Fibroblast of lung (primary cell): Measurements from ENCODE around the gene SERGEF. TPM values are rescaled to one million over a fixed set of nuclear protein-coding genes. Genes with fewer than 3 reads are reported as not detected.

Source experiments
- DNase-seq, 2 donors: peaks; one replicate each; pipeline versions ENCODE4 v3.0.0 to v3.0.0-alpha.2; 2010; ENCODE audit warnings: low read depth in 2 of 2
- H2AFZ ChIP-seq: 2 replicates; pipeline ENCODE4 v1.5.1; 2012; ENCODE audit warnings: low read length, control low read depth, inconsistent platforms
- H3K27ac ChIP-seq: 2 replicates; pipeline ENCODE4 v1.5.1; 2011; ENCODE audit warnings: low read length, control low read depth; ENCODE audit not compliant: insufficient read depth
- H3K27me3 ChIP-seq: 2 replicates; pipeline ENCODE4 v1.5.1; 2011; ENCODE audit warnings: mild to moderate bottlenecking, low read length; ENCODE audit not compliant: control insufficient read depth, insufficient read depth
- H3K36me3 ChIP-seq: 2 replicates; pipeline ENCODE4 v1.5.1; 2011; ENCODE audit warnings: low read length; ENCODE audit not compliant: control insufficient read depth, insufficient read depth
- H3K4me1 ChIP-seq: 2 replicates; pipeline ENCODE4 v1.5.1; 2011; ENCODE audit warnings: low read length; ENCODE audit not compliant: control insufficient read depth, insufficient read depth; ENCODE audit errors: extremely low read depth
- H3K4me2 ChIP-seq: 2 replicates; pipeline ENCODE4 v1.5.1; 2011; ENCODE audit warnings: low read length, control low read depth; ENCODE audit not compliant: insufficient read depth; ENCODE audit errors: extremely low read depth
- H3K4me3 ChIP-seq, 4 experiments: fragments of 200-600 bp in 1 of 4; sonication (generic) in 1 of 4; replicated peaks in 1 of 4; 2 replicates each; pipeline ENCODE4 v1.5.1; 2011 to 2016; ENCODE audit warnings: low read length in 4 of 4, low read depth in 3 of 4, mild to moderate bottlenecking in 3 of 4, control low read depth in 2 of 4, inconsistent platforms in 1 of 4, mixed read lengths in 1 of 4; ENCODE audit not compliant: insufficient read depth in 1 of 4; ENCODE audit errors: control extremely low read depth in 1 of 4
- H3K79me2 ChIP-seq: 2 replicates; pipeline ENCODE4 v1.5.1; 2012; ENCODE audit warnings: mild to moderate bottlenecking, low read length, inconsistent platforms; ENCODE audit not compliant: control insufficient read depth, insufficient read depth
- H3K9ac ChIP-seq: 2 replicates; pipeline ENCODE4 v1.5.1; 2011; ENCODE audit warnings: mild to moderate bottlenecking, low read length, control low read depth; ENCODE audit not compliant: insufficient read depth
- H3K9me3 ChIP-seq: 2 replicates; pipeline ENCODE4 v1.5.1; 2012; ENCODE audit warnings: low read depth, low read length; ENCODE audit not compliant: control insufficient read depth, insufficient read depth
- H4K20me1 ChIP-seq: 2 replicates; pipeline ENCODE4 v1.5.1; 2011; ENCODE audit warnings: low read length; ENCODE audit not compliant: control insufficient read depth, insufficient read depth; ENCODE audit errors: extremely low read depth
- EZH2 ChIP-seq: IDR thresholded peaks from 2 replicates; pipeline ENCODE4 v1.5.1; 2012; ENCODE audit warnings: low read length, control low read depth, mild to moderate bottlenecking; ENCODE audit errors: missing control alignments
- polyA plus RNA-seq, 2 donors: library from polyadenylated mRNA; depleted of rRNA in 1 of 2; stranded (reverse) in 1 of 2; unstranded in 1 of 2; fragments of >200 nt; gene quantifications; 2 replicates each; pipeline ENCODE4 v1.2.1, GENCODE V29; 2011 to 2012; ENCODE audit warnings: missing spikeins in 1 of 2
- total RNA-seq: library from RNA; depleted of rRNA; stranded (reverse); fragments of >200 nt; gene quantifications from 2 replicates; pipeline ENCODE4 v1.2.1, GENCODE V29; 2014
- TF ChIP-seq, protein P1 (sequence below), 2 donors: IDR thresholded peaks in 1 of 2; conservative IDR thresholded peaks in 1 of 2; 1 replicate in 1 of 2; 2 replicates in 1 of 2; pipeline ENCODE4 v1.5.1; 2011 to 2012; ENCODE audit warnings: low read length in 2 of 2, control low read depth in 1 of 2, inconsistent platforms in 1 of 2, low read depth in 1 of 2, mild to moderate bottlenecking in 1 of 2

The SERGEF gene
- total and polyA plus RNA-seq, 2 donors (not counting 1 experiment from before 2014, with no cell fraction given): 14.5 to 38.5 TPM

DNA sequence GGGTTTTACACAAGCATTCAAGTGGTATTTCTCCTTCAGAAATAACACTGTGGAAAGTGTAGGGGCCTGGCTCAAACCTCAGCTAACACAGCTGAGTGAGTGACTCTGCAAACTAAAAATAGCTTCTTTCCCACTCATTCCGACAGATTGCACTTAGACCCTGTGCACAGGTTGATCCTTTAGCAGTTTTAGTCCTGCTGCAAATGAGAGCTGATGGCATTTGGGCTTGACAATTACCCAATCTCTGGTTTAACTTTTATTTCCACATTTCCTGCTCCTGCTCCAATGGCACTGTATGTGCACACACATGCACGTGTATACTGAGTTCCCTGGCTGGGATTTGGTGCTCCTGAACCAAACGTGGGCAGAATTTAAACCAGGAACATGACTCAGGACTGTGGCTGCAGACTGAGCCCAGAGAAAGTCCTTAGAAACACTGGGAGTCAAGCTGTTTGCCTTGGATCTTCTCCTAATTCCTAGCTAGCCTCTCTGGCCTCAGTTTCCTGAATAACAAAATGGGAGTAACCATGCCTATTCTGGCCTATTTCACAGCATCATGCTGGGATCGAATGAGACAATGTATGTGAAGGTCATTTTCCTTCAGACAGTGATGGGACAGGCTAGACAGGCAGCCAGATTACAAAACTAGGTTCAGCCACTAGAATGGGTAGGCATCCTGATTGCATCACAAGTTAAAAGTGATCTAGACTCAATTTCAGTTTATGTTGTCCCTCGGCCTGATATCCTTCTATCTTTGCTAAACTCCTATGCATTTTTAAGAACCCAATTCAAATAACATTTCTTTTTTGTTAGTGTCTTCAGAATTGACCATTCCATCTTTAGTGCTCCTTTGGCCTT is 58.2 kb downstream of the SERGEF start:
- H3K4me2 ChIP-seq: no peak overlapping the region
- H3K4me3 ChIP-seq: no peak overlapping the region
- H3K27me3 ChIP-seq: no peaks in the 10 kb centered on the region
- no peaks in the 10 kb centered on the region for H3K9me3 ChIP-seq
- TF ChIP-seq EZH2: no peak
- TF ChIP-seq, protein P1, sequence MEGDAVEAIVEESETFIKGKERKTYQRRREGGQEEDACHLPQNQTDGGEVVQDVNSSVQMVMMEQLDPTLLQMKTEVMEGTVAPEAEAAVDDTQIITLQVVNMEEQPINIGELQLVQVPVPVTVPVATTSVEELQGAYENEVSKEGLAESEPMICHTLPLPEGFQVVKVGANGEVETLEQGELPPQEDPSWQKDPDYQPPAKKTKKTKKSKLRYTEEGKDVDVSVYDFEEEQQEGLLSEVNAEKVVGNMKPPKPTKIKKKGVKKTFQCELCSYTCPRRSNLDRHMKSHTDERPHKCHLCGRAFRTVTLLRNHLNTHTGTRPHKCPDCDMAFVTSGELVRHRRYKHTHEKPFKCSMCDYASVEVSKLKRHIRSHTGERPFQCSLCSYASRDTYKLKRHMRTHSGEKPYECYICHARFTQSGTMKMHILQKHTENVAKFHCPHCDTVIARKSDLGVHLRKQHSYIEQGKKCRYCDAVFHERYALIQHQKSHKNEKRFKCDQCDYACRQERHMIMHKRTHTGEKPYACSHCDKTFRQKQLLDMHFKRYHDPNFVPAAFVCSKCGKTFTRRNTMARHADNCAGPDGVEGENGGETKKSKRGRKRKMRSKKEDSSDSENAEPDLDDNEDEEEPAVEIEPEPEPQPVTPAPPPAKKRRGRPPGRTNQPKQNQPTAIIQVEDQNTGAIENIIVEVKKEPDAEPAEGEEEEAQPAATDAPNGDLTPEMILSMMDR (conservative IDR thresholded peaks at IDR 0.05 in 1 of 2, IDR thresholded peaks at IDR 0.05 in 1 of 2; ENCODE audit: low read depth in 1 of 2, low read length in 2 of 2): no peak
- H4K20me1 ChIP-seq: no peaks in the 10 kb centered on the region
- H3K79me2 ChIP-seq: no peaks in the 10 kb centered on the region
- no peaks in the 10 kb centered on the region for H3K36me3 ChIP-seq
- H3K27ac ChIP-seq: no peak overlapping the region
- DNase-seq: peak in 1 of 2 donors; percentile 56
- no peaks in the 10 kb centered on the region for H3K4me1 ChIP-seq
- no peak overlapping the region for H2AFZ ChIP-seq
- H3K9ac ChIP-seq: no peak overlapping the region

DNA sequence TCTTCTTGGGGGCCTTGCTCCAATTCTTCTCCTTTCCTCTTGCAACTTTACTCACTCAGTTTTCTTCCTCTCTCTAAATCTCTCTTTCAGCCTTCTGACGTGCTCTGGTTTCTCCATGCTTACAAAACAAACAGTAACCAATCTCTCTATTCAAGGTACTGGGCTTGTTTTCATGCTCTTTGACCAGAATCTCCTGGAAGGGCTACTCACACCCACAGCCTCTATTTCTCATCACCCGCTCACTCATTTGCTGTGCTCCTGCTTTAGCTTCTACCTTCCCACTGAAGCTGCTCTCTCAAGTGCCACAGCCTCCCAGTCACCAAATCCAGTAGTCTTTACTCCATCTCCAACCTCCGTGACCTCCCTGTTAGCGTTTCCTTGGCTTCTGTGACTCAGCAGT is 60.4 kb downstream of the SERGEF start:
- Histone ChIP-seq H2AFZ (no peak overlapping the region), H3K4me1 (no peaks in the 10 kb centered on the region), H4K20me1 (no peaks in the 10 kb centered on the region), H3K27me3 (no peaks in the 10 kb centered on the region), H3K9ac (no peak overlapping the region), H3K4me2 (no peak overlapping the region), H3K4me3 (no peak overlapping the region), H3K36me3 (no peaks in the 10 kb centered on the region), H3K9me3 (no peaks in the 10 kb centered on the region), H3K79me2 (no peaks in the 10 kb centered on the region), H3K27ac (no peak overlapping the region)
- no peak for TF ChIP-seq EZH2
- TF ChIP-seq, protein P1 (conservative IDR thresholded peaks at IDR 0.05 in 1 of 2, IDR thresholded peaks at IDR 0.05 in 1 of 2; ENCODE audit: low read depth in 1 of 2, low read length in 2 of 2): no peak
- no peak for DNase-seq

DNA sequence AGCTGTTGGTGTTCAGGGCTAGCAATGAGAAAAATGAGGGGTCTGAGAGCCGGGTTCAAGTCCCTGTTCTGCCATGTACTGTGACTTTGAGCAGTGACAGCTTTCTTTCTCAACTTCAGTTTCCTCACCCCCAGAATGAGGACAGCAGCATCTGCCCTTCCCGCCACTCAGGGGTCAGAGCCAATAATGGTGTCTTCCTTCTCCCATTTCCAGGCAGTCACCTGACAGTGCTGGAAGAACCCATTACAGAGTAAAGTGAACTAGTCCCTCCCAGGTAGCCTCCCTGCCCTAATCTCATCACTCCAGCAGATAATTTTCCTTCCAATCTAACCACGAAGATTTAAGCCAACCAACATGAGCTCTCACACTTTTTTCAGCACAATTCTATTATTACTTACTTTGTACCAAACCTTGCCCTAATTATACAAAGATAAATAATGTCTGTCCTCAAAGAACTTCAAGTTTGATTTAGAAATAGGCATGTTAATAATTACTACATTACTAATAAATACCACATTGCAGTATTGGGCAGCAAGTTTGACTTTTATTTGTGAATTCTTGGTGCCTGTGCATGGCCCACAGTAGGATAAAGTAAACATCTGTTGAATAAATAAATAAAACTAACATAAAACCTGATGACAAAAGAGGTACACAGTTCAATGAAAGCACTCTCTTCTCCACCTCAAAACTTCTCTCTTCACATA is 61.0 kb downstream of the SERGEF start:
- H2AFZ ChIP-seq: no peak overlapping the region
- no peaks in the 10 kb centered on the region for H4K20me1 ChIP-seq
- no peaks in the 10 kb centered on the region for H3K9me3 ChIP-seq
- no peak overlapping the region for H3K4me2 ChIP-seq
- no peak overlapping the region for H3K9ac ChIP-seq
- no peak for TF ChIP-seq EZH2
- TF ChIP-seq, protein P1 (conservative IDR thresholded peaks at IDR 0.05 in 1 of 2, IDR thresholded peaks at IDR 0.05 in 1 of 2; ENCODE audit: low read depth in 1 of 2, low read length in 2 of 2): no peak
- H3K4me3 ChIP-seq: no peak overlapping the region
- H3K4me1 ChIP-seq: no peaks in the 10 kb centered on the region
- no peaks in the 10 kb centered on the region for H3K79me2 ChIP-seq
- no peak for DNase-seq
- no peaks in the 10 kb centered on the region for H3K36me3 ChIP-seq
- no peak overlapping the region for H3K27ac ChIP-seq
- H3K27me3 ChIP-seq: no peaks in the 10 kb centered on the region
